Limb (tissue), 2 donors: ENCODE measurements around the gene NKX3-2.
"Not testable (repeated sequence)": the region's sequence is repeated elsewhere in the genome, so short reads cannot be mapped to it uniquely, and the experiment has no call there.

ENCODE experiments used
- DNase-seq, 2 donors: peaks; one replicate each; pipeline ENCODE4 v3.0.0-alpha.2; 2016; ENCODE audit errors: extremely low spot score in 2 of 2

Gene NKX3-2

GRCh38 chr4:13543839-13544605, at the start of gene NKX3-2:
NKX3-2 (minus strand) TSS chr4:13544508; CDS start chr4:13544414, 94 bp downstream.
- DNase-seq, result peak in 1 of 2 donors; percentile 64

DNA sequence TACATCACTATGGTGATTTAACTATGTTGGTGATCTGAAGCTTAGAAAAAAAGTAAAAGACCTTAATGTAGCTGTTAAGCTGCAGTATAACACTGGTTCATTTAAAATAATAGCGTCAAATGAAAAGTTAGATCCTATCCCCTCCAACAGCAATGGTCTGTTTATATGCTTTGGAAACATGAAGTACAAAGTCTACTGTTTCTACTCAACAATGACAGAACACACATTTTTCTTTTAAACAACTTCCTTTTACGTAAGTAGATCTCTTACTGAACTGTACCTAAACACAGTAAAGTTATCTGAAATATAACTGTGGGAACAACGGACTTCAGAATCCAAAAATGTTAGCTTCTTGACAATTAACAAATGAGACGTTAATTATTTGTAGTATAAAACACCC, 47.9 kb upstream of the NKX3-2 start:
- DNase-seq, result no peak

GRCh38 chr4:13590766-13591165, 46.5 kb upstream of the NKX3-2 start:
- DNase-seq, result no peak

DNA sequence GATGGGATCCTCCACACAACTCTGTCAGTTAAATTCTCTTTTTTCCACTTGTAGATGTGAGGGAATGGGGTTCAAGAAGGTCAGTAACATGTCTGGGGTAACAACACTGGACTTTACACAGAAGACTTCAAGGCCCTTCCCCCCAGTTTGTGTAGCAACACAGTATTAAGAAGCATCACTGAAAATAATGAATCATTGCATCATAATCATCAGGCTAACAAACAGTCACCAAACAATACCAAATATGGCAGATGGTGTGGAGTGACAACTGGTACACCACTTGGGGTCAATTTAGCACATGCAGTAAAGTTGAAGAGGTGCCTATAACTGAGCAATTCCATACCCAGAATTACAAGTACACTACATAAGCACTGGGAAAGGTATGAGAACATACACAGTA, 44.6 kb upstream of the NKX3-2 start:
- no peak for DNase-seq

GRCh38 chr4:13584481-13584880, 40.2 kb upstream of the NKX3-2 start:
- no peak for DNase-seq

DNA sequence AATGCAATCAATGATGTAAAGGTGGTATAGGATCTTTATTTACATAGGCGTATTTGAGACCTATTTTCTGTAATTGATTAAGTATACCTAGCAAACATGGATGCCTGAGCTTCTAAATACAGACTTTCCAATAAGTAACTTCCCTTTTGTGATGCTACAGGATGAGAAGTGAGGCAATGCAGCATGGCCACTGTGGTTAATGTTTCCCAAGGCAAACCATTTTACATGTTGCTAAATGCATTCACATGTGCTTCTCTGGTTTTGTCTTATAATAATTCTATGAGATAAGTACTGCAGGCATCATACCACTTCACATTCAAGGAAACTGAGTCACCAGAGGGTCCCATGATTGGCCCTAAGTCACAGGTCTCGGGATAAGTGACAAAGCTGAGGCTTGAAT, 35.7 kb upstream of the NKX3-2 start:
- DNase-seq, result no peak

GRCh38 chr4:13577660-13578059, 33.4 kb upstream of the NKX3-2 start:
- DNase-seq, result no peak

DNA sequence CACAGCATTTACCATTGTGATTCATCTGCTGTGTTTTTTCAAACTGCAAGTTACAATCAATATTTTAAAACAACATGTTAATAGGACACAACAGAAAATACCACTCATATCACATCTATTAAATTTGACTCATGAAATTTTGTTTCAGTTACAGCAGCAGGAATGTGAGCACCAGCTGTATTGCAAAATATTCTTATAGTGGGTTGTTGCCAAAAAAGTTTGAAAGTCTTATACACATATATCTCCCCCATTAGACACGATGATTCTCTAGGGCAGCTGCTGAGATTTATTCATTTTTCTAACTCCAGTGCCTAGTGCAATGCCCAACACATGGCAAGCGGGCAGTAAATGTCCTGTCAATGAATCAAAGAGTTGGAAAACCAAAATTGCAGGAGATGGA, 26.6 kb upstream of the NKX3-2 start:
- no peak for DNase-seq

DNA sequence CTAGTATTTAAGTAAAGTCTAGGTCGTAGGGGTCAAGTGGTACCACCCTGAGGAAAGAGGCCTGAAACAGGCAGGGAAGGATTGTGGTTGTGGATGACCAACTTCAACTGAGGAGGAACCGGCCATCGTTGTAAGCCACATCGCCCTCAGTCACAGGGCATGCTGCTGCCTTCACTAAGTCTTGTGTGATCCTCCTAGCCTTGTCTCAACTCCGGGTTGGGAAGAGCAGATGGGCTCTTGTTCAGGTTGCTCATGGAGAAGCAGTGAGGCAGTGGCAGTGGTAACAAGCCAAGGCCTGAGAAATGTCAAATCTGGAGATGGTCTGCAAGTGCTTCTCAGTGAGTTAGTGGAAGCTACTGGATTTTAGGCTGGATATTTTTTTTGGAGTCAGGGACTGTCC, 22.8 kb upstream of the NKX3-2 start:
- no peak for DNase-seq

DNA sequence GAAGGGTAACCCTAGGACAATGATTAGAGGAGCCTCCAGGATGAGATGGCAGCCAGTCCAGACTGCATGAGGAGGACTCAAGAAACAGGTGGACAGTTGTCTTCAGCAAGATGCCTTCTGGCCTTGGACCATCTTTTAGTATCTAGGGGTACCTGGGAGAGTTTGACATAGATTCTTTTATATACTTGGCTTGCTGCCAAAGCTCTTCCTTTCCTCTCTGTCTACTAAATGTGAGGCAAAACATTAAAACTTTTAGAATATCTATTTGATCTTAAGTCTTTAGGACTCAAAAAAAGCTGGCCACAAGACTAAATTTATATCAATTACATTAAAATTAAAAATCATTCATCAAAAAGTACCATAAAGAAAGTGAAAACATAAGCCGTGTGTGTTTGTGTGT, 18.6 kb upstream of the NKX3-2 start:
- no peak for DNase-seq

GRCh38 chr4:13561673-13562072, 17.4 kb upstream of the NKX3-2 start:
- no peak for DNase-seq

- not testable (repeated sequence) for DNase-seq
Measured at GRCh38 chr4:13560111-13560510, 15.8 kb upstream of the NKX3-2 start.

- DNase-seq, result no peak
Measured at GRCh38 chr4:13559413-13559812, 15.1 kb upstream of the NKX3-2 start.

GRCh38 chr4:13558881-13559280, 14.6 kb upstream of the NKX3-2 start:
- no peak for DNase-seq

DNA sequence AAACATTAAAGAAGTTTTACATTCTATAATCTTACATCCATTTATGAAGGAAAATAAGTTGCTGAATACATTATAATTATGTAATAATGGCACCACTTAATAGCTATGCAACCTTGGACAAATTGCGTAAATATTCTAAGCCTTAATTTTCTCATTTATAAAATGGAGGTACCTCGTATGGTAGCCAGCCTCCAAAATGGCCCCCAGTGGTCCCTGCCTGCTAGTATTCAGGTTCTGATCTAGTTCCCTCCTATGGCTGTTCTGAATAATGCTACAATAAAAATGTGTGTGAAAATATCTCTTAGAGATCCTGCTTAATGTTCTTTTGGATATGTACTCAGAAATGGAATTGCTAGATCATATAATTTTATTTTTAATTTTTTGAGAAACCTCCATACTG, 11.0 kb upstream of the NKX3-2 start:
- DNase-seq, result no peak

DNA sequence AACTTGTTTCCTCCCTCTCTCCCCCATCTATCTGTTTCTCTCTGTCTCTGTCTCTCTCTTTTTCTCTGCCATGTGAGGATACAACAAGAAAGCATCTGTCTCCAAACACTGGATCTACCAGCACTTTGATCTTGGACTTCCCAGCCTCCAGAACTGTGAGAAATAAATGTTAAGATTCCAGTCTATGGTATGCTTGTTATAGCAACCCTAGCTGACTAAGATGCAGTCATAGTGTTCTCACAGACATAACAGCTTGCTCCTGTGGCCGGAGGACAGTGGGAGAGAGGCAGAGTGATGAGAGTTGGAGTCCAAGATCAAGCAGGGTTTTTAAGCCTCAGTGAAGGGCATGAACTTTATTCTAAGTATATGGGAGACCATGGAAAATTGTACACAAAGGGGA, 8.8 kb upstream of the NKX3-2 start:
- no peak for DNase-seq

- peak; percentile 81 to 92 for DNase-seq
Measured at GRCh38 chr4:13548984-13549546, 4.8 kb upstream of the NKX3-2 start.

DNA sequence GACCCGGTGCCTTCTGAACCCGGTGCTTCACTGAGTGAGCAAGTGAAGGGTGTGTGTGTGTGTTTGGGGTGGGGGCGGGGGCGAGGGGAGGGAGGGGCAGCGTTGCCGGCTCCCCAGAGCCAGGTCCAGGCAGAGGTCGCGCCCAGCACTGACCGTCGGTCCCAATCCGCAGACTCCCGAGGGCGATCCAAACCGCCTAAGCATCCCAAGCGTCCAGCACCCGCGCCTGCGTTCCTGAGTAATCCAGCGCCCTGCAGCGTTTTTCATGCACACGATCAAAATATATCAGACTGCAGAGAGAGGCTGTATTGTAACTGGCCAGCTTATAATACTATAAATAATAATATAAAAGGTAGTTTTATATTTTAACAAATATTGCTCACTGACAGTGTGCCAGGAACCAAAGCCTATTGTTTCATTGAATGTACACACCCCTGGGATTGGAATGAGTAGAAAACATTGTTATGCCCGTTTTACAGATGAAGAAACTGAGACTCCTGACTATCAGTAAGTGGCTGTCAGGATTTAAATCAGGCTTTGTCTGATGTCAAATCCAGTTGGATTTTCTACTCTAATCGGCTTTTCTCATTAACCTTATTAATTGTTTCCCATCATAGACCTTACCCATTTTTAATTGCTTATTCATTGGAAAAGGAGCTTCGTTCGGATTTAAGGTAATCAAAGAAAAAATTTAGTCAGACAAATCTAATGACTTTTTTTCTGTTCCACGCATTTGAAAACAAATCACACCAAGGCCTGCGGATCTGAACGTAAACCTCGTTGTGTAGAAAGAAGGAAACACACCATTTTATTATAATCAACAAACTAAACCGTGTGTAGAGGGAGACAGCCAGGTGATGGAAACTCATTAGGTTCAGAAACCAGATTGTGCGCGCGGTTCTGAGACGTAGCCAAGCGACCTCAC, 4.0 kb upstream of the NKX3-2 start:
- DNase-seq, result no peak

DNA sequence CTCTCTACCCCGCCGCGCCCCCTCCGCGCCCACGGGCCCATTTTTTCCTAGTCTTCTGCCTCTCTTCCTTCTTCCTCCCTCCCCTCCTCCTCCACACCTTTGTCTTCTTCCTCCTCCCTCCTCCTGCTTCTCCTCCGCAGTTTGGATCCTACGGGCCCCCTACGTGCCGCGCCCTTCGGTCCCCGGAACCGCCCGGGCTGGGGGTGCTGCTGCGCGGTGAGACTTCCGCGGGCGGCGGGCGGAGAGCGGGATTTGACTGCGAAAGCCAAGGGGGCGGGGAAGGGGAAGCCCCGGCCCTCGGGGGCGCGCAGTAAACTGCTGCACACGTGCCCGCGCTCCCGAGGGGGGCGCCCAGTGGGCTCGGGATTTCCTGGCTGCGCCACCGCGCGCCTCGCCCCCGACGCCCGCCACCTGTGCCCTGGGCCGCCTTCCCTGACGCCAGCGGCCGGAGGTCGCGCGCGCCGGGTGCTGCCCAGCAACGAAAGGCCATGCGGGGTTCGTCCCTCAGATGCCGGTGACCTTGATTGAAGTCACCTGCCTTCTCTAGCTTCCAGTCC, 3.3 kb upstream of the NKX3-2 start:
- peak in 1 of 2 donors; percentile 70 for DNase-seq

GRCh38 chr4:13546941-13547484, 2.7 kb upstream of the NKX3-2 start:
- DNase-seq, result no peak

- DNase-seq, result peak in 1 of 2 donors; percentile 36
Measured at GRCh38 chr4:13546142-13546940, 2.0 kb upstream of the NKX3-2 start.
